ENCODE results near the gene APBA1.

APBA1 gene

DNA sequence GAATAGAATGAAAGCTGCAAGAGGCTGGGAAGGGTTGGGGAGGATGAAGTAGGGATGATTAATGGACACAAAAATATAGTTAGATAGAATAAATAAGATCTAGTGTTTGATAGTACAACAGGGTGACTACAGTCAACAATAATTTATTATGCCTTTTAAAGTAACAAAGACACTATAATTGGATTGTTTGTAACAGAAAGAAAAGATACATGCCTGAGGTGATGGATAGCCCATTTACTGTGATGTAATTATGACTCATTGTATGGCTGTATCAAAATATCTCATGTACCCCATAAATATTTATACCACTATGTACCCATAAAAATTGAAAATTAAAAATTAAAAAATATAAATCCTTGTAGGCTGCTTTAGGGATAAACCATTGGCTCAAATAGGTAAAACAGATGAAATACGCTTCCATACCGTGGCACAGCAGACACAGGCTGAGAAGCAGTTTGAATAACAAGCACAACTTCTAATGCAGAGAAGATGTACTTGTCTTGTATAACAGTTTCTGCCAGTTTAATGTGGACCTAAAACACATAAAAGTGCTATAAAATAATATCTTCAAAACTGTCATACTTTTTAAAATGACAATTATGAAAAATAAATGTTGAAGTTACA lies 34.9 kb downstream of the APBA1 start:
- Mint-ChIP-seq H3K9me3 (ENCODE audit: low read depth) (peaks cover 4% of the 10 kb centered on the region), H3K27me3 (peaks cover 19% of the 10 kb centered on the region), H3K27ac (no peak overlapping the region), H3K36me3 (no peaks in the 10 kb centered on the region), H3K4me3 (no peak overlapping the region), H3K4me1 (ENCODE audit: low read depth) (no peaks in the 10 kb centered on the region)

DNA sequence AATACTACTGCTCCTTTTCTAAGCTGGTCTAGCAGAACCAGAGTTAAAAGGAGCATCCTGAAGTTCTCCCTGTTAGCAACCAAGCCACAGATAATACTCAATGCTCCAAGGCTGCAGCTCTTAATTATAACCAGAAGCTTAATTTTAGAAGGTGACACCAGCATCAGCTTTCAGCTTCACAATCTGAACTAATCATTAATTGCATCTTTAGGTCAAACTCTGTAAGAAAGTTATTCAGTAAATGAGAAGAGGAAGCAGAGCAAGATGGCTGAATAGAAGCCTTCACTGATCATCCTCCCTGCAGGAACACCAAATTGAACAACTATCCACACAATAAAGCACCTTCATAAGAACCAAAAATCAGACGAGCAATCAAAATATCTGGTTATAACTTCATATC lies 38.5 kb downstream of the APBA1 start:
- Mint-ChIP-seq H3K4me1 (ENCODE audit: low read depth) (no peaks in the 10 kb centered on the region), H3K4me3 (no peak overlapping the region), H3K36me3 (no peaks in the 10 kb centered on the region), H3K27ac (no peak overlapping the region), H3K27me3 (peaks cover 20% of the 10 kb centered on the region), H3K9me3 (ENCODE audit: low read depth) (no peaks in the 10 kb centered on the region)

- Mint-ChIP-seq H3K27me3 (peaks cover 23% of the 10 kb centered on the region), H3K27ac (no peak overlapping the region), H3K4me1 (ENCODE audit: low read depth) (no peaks in the 10 kb centered on the region), H3K36me3 (no peaks in the 10 kb centered on the region), H3K4me3 (no peak overlapping the region), H3K9me3 (ENCODE audit: low read depth) (no peaks in the 10 kb centered on the region)
Measured at GRCh38 chr9:69632768-69633167, 39.4 kb downstream of the APBA1 start.

- H3K27me3 Mint-ChIP-seq: peaks cover 14% of the 10 kb centered on the region
- no peaks in the 10 kb centered on the region for H3K9me3 Mint-ChIP-seq (ENCODE audit: low read depth)
Measured at GRCh38 chr9:69627281-69627680, 44.9 kb downstream of the APBA1 start.

GRCh38 chr9:69623276-69623675 lies 48.9 kb downstream of the APBA1 start:
- H3K27ac Mint-ChIP-seq: no peak overlapping the region
- H3K36me3 Mint-ChIP-seq: no peaks in the 10 kb centered on the region
- H3K4me3 Mint-ChIP-seq: no peak overlapping the region

More at GRCh38 chr9:69627281-69627680, 44.9 kb downstream of the APBA1 start:
- Mint-ChIP-seq H3K4me3 (no peak overlapping the region), H3K4me1 (ENCODE audit: low read depth) (no peaks in the 10 kb centered on the region), H3K36me3 (no peaks in the 10 kb centered on the region), H3K27ac (no peak overlapping the region)

DNA sequence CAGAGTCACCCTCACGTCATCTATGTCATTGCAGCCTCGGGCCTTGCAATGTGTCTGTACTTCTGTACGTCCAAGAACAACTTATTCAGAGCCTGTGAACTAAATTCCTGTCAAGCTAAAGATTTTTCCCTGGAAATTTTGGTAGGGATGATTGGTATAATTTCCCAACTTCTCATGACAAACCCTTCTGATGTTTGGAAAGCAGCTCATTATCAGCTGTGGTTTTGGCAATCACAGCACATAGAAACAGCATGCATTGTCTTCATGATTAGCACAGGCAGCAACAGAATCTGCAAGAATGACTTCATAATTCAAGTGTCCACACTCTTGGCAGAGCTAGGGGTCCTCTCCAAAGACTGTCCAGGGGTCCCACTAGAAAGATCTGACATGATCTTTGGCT lies 49.5 kb downstream of the APBA1 start:
- Mint-ChIP-seq H3K36me3 (no peaks in the 10 kb centered on the region), H3K27me3 (peaks cover 6% of the 10 kb centered on the region), H3K27ac (no peak overlapping the region), H3K4me1 (ENCODE audit: low read depth) (no peaks in the 10 kb centered on the region), H3K4me3 (no peak overlapping the region), H3K9me3 (ENCODE audit: low read depth) (no peaks in the 10 kb centered on the region)

More at GRCh38 chr9:69623276-69623675, 48.9 kb downstream of the APBA1 start:
- Mint-ChIP-seq H3K9me3 (ENCODE audit: low read depth) (no peaks in the 10 kb centered on the region), H3K4me1 (ENCODE audit: low read depth) (no peaks in the 10 kb centered on the region), H3K27me3 (peaks cover 9% of the 10 kb centered on the region)

DNA sequence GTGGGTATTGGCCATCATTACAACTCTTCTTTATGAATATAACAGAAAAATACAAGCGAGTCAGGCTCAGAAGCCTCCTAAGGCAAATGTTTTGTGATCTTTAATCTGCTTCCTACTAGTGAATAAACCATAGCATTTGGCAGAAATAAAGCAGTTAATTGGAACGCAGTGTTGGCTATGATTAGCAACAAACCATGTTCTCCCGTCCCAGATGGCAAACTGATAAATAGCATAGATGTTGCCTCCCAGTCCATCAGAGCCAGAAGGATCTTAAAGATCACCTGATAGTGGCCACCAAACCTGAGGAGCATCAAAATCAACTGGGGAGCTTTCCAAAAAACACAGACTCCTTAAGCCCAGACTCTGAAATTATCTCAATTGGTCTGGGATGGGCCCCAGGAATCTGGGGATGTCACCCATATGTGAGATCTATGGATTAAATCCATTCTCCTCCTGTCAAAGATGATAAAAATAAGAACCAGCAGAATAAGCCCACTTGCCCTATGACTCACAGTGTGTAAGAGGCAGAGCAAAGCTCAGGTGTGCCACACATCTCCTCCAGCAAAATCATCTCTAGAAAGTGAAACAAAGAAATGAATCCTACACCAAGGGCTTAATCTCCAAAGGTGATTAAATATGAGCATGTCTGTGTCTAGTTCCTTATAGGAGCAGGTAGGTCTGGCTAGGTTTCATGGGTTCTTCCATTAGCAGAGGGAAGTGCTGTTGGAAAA lies 50.3 kb downstream of the APBA1 start:
- Mint-ChIP-seq H3K27me3 (peaks cover 10% of the 10 kb centered on the region), H3K9me3 (ENCODE audit: low read depth) (no peaks in the 10 kb centered on the region), H3K27ac (no peak overlapping the region), H3K4me1 (ENCODE audit: low read depth) (no peaks in the 10 kb centered on the region), H3K4me3 (no peak overlapping the region), H3K36me3 (no peaks in the 10 kb centered on the region)

DNA sequence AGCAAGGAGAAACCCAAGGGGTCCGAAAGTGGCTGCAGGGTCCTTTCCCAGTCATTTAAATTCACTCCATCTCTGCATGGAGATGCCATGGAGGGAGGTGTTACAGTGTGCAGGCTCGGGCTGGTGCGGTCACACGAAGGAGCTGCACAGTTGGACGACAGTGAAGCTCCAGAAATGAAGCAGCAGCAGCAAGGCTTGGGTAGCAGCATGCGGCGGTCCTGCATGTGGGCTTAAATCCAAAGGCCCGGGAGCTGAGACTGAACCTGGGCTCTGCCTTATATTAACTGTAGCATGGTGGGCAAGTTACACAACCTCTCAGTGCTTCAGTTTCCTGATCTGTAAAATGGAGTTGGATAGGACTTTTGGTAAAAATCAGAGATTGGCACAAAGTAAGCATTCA lies 51.4 kb downstream of the APBA1 start:
- Mint-ChIP-seq H3K4me1 (ENCODE audit: low read depth) (no peaks in the 10 kb centered on the region), H3K36me3 (no peaks in the 10 kb centered on the region), H3K27ac (no peak overlapping the region), H3K27me3 (peaks cover 8% of the 10 kb centered on the region), H3K9me3 (ENCODE audit: low read depth) (no peaks in the 10 kb centered on the region), H3K4me3 (no peak overlapping the region)

DNA sequence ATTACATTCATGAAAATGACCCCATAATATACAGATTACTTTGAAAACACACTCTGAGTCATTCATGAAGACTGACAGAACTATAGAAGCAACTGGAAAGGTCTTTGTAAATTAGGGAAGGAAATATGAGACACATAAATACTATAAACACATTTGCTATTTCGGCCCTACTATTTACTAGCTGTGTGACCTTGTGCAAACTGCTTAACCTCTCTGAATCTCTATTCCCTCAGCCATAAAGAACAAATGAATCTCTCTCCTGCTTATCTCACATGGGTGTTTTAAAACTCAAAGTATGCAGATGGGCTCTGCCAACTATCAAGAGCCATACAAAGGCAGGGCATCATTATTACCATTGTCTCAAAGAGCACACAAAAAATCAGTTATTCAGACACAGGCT lies 52.9 kb downstream of the APBA1 start:
- Mint-ChIP-seq H3K27me3 (peaks cover 6% of the 10 kb centered on the region), H3K4me3 (no peak overlapping the region), H3K36me3 (no peaks in the 10 kb centered on the region)

GRCh38 chr9:69617006-69617405 lies 55.2 kb downstream of the APBA1 start:
- H3K27me3 Mint-ChIP-seq: peaks cover 6% of the 10 kb centered on the region
- no peak overlapping the region for H3K27ac Mint-ChIP-seq
- no peaks in the 10 kb centered on the region for H3K36me3 Mint-ChIP-seq
- H3K4me1 Mint-ChIP-seq (ENCODE audit: low read depth): no peaks in the 10 kb centered on the region
- H3K9me3 Mint-ChIP-seq (ENCODE audit: low read depth): no peaks in the 10 kb centered on the region
- no peak overlapping the region for H3K4me3 Mint-ChIP-seq

More for the DNA sequence above, 52.9 kb downstream of the APBA1 start:
- no peaks in the 10 kb centered on the region for H3K9me3 Mint-ChIP-seq (ENCODE audit: low read depth)
- no peak overlapping the region for H3K27ac Mint-ChIP-seq
- no peaks in the 10 kb centered on the region for H3K4me1 Mint-ChIP-seq (ENCODE audit: low read depth)

DNA sequence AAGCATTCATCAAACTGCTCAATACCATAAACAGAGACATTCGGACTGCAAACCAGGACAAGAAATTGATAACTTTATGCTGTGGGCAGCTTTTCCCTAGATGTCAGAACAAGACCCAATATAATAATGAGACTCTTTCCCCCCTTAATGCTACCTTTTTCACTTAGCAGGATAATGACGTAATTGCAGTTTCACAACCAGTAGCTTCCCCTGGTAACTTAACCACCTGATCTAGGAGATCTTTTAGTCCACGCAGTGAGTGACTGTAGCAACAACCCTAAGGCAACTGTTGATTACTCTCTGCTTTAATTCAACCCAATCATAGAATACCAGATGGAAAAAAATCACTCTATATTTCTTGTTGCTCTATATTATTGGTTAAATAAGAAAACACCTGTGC lies 56.3 kb downstream of the APBA1 start:
- Mint-ChIP-seq H3K27ac (no peak overlapping the region), H3K9me3 (ENCODE audit: low read depth) (no peaks in the 10 kb centered on the region), H3K36me3 (no peaks in the 10 kb centered on the region), H3K4me1 (ENCODE audit: low read depth) (no peaks in the 10 kb centered on the region), H3K27me3 (peaks cover 6% of the 10 kb centered on the region), H3K4me3 (no peak overlapping the region)

DNA sequence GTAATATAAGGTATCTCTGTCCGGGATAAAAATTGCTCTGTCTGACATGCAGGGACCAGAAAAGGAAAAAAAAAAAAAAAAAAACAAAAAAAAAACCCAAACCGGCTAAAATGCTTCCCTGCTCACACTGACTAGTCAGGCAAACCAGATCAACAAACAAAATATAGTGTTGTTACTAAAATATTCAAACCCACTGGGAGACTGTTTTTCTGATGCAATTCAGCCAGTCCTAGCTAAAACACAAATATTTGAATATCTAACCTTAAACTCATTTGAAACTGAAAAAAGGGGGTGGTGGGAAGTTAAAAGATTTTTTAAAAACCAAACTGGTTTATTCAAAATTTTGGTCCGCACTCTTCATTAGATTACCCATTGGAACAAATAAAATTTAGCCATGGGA lies 61.0 kb downstream of the APBA1 start:
- no peaks in the 10 kb centered on the region for H3K9me3 Mint-ChIP-seq (ENCODE audit: low read depth)
- no peaks in the 10 kb centered on the region for H3K4me1 Mint-ChIP-seq (ENCODE audit: low read depth)
- peaks cover 3% of the 10 kb centered on the region for H3K36me3 Mint-ChIP-seq
- H3K4me3 Mint-ChIP-seq: no peak overlapping the region
- no peak overlapping the region for H3K27ac Mint-ChIP-seq
- peaks cover 3% of the 10 kb centered on the region for H3K27me3 Mint-ChIP-seq

- Mint-ChIP-seq H3K9me3 (ENCODE audit: low read depth) (no peaks in the 10 kb centered on the region), H3K4me1 (ENCODE audit: low read depth) (no peaks in the 10 kb centered on the region), H3K27ac (no peak overlapping the region), H3K27me3 (peaks cover 2% of the 10 kb centered on the region), H3K36me3 (peaks cover 3% of the 10 kb centered on the region), H3K4me3 (no peak overlapping the region)
Measured at GRCh38 chr9:69609156-69609555, 63.0 kb downstream of the APBA1 start.

DNA sequence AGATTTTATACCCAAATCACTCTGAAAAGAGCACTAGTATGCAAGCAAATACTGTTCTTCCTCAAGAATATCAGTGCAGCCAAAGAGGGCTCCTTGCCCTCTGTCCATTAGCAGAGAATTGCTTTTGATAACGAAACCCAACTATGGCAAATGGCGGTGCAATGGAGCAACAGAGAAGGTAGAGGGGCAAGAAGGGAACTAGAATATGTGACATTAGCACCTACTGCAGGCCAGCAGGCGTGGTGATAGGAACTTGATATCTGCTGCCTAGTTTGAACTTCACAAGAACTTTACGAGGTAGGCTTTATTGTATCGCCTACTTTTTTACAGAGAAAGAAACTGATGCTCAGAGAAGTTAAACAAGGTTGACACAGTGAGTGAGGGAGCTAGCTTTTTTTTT lies 66.1 kb downstream of the APBA1 start:
- Mint-ChIP-seq H3K4me1 (ENCODE audit: low read depth) (no peaks in the 10 kb centered on the region), H3K27me3 (peaks cover 2% of the 10 kb centered on the region), H3K4me3 (no peak overlapping the region)

DNA sequence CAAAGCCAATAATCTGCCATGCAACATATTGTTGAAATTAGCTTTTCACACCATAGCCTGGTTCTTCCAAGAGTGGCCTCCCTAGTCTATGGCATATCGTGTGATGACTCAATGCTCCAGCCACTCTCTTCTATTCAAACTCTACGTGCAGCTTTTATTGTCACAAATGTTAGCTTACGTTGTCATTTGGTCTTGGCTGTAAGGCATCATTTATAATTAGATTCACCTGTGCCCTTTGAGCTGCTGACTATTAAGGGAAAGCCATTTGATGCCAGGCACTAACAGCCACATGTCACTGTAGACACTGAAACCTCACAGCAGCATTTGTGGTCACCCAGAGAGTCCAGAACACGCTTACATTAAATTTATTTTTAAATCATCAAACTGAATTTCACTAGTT lies 66.8 kb downstream of the APBA1 start:
- Mint-ChIP-seq H3K27ac (no peak overlapping the region), H3K27me3 (peaks cover 2% of the 10 kb centered on the region), H3K4me1 (ENCODE audit: low read depth) (no peaks in the 10 kb centered on the region), H3K9me3 (ENCODE audit: low read depth) (no peaks in the 10 kb centered on the region), H3K36me3 (peaks cover 3% of the 10 kb centered on the region), H3K4me3 (no peak overlapping the region)

More for the DNA sequence above, 66.1 kb downstream of the APBA1 start:
- H3K9me3 Mint-ChIP-seq (ENCODE audit: low read depth): no peaks in the 10 kb centered on the region
- H3K27ac Mint-ChIP-seq: no peak overlapping the region
- H3K36me3 Mint-ChIP-seq: peaks cover 3% of the 10 kb centered on the region

Data from activated naive CD8-positive, alpha-beta T cell (primary cell).